Measurements from ENCODE around the gene DGKG.

The DGKG gene

DNA sequence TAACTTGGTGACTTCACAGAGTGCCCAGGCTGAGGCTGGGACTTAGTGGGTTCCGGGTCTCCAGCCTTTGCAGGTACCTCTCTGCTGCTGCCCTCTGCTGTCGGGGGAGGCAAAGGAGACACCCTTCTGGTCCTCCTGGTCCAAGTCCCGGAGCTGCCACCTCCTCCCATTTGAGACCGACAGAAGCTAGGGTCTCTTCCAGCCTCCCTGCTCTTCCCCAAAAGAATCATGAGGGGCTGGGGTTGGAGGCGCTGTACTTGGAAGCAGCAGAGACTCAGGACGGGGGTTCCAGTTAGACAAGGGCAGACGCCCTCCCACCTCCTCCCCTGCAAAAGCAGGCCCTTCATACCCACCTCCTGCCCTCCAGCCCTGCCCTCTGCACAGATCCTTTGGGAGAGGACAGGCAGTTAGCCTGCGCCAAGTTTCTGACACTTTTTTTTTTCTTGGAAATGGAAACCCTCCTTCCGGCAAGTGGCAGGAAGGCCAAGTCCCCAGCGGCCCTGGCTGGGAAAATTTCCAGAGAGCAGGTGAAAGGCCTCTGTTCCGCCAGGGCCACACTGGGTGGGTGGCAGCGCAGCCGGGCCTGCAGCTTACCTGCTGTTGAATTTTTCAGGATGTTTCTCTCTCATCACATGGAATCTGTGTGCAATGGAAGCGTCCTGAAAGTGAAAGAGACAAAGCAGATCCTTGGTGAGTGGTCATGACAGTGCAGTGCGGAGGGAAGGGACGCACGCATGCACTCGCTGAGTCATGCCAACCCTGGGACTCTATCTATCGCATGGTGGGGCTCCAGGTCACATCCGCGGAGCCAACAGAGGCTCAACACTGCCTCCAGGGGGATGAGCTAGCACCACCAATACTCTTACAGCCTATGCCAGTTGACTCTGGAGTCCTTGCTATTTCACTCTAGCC, 119.9 kb downstream of the DGKG start:
- POLR2A ChIA-PET = no interaction called here
- CTCF ChIA-PET = interaction anchor here (0.9 to 1.7 kb wide), 8 partner anchors 10 to 298 kb away, joined by 3 to 12 read pairs (median 4); no protein-coding TSS in a partner anchor
- TF ChIP-seq CTCF (IDR thresholded peaks at IDR 0.05; ENCODE audit: insufficient read depth, low read length, missing control alignments) = peak; percentile 26
- no peak for DNase-seq (ENCODE audit: low read depth, low spot score)
- no peak overlapping the region for H3K4me3 ChIP-seq (ENCODE audit: low read depth, low read length)

DNA sequence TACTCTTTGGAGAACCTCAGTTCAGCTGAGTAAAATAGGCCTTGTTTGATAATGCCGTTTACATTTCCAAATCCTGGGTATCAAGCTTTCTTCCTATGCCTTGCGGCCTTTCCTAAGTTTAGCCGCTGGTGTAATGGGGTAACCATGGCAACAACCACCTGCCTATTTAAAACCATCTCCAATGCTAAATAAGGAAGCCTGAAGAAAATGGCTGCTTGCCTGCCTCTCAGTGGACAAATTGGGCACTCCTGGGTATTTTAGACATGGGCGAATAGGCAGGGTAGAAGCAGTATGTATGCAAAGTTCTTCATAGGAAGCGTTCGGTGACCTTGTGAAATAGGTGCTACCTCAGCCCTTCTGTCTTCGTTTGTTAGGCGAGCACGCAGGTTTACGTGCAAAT, 122.7 kb downstream of the DGKG start:
- CTCF ChIA-PET = interaction anchor here (1.0 kb wide), 1 partner anchor 29 kb away, joined by 3 read pairs; no protein-coding TSS in a partner anchor
- DNase-seq (ENCODE audit: low read depth, low spot score) = no peak
- no peak for TF ChIP-seq CTCF (IDR thresholded peaks at IDR 0.05; ENCODE audit: insufficient read depth, low read length, missing control alignments)
- POLR2A ChIA-PET = no interaction called here
- H3K4me3 ChIP-seq (ENCODE audit: low read depth, low read length) = no peak overlapping the region

DNA sequence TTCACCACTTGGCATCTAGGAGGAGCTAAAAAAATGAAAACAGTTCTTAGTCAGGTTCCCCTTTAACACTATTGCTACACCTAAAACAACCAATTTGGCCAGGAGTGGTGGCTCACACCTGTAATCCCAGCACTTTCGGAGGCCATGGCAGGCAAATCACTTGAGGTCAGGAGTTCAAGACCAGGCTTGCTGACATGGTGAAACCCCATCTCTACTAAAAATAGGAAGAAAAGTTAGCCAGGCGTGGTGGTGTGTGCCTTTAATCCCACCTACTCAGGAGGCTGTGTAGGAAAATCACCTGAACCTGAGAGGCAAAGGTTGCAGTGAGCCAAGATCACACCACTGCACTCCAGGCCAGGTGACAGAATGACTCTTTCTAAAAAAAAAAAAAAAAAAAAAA, 124.1 kb downstream of the DGKG start:
- ChIA-PET CTCF (interaction anchor here (1.0 kb wide), 1 partner anchor 255 kb away, joined by 4 read pairs; no protein-coding TSS in a partner anchor), POLR2A (no interaction called here)
- H3K4me3 ChIP-seq (ENCODE audit: low read depth, low read length) = no peak overlapping the region
- no peak for DNase-seq (ENCODE audit: low read depth, low spot score)
- no peak for TF ChIP-seq CTCF (IDR thresholded peaks at IDR 0.05; ENCODE audit: insufficient read depth, low read length, missing control alignments)

DNA sequence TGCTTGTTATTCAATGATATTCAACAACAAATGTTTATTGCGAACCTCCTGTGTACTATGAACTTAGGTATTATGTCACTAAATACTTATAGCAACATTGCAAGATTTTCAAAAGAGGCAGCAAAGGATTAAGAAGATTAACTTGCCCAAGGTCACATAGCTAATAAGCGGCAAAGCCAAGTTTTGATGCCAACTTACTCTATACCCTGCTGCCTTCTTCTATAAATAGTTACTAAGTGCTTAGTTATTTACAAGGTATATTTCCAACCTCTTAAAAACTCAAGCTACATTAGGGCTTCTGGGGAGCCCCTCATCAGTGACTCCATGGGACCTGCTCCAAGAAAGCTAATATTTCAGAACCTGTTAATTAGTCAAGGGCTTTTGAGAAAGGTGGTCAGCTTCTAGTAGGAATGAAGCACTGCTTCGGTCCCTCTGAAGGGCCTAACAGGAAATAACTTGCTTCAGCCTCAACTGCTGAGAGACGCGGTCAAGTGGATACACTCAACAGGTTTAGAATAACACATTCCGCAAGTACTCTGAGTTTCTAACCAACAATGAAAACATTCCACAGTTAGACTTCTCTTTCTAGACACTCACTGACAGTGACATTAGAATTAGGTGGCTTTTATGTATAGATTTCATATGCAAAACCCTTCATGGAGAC, 125.5 kb downstream of the DGKG start:
- DNase-seq (ENCODE audit: low read depth, low spot score) = no peak
- CTCF ChIA-PET = interaction anchor here (1.5 kb wide), 1 partner anchor 253 kb away, joined by 4 read pairs; no protein-coding TSS in a partner anchor
- TF ChIP-seq CTCF (IDR thresholded peaks at IDR 0.05; ENCODE audit: insufficient read depth, low read length, missing control alignments) = no peak
- POLR2A ChIA-PET = no interaction called here
- no peak overlapping the region for H3K4me3 ChIP-seq (ENCODE audit: low read depth, low read length)

- TF ChIP-seq CTCF (IDR thresholded peaks at IDR 0.05; ENCODE audit: insufficient read depth, low read length, missing control alignments) = no peak
- DNase-seq (ENCODE audit: low read depth, low spot score) = no peak
- ChIA-PET CTCF (interaction anchor here (1.5 kb wide), 1 partner anchor 252 kb away, joined by 4 read pairs; no protein-coding TSS in a partner anchor), POLR2A (no interaction called here)
- H3K4me3 ChIP-seq (ENCODE audit: low read depth, low read length) = no peak overlapping the region
Measured at GRCh38 chr3:186235554-186235953, 126.5 kb downstream of the DGKG start.

GRCh38 chr3:186234152-186234551, 127.9 kb downstream of the DGKG start:
- no peak for TF ChIP-seq CTCF (IDR thresholded peaks at IDR 0.05; ENCODE audit: insufficient read depth, low read length, missing control alignments)
- POLR2A ChIA-PET = no interaction called here
- CTCF ChIA-PET = no interaction called here
- H3K4me3 ChIP-seq (ENCODE audit: low read depth, low read length) = no peak overlapping the region
- no peak for DNase-seq (ENCODE audit: low read depth, low spot score)

Measured in AG04449 (cell line).